Heart left ventricle (tissue), 13 donors: ENCODE measurements around the gene DDX31.

Source experiments
- POLR2A ChIP-seq, 2 donors: fragments of 450-650 bp; IDR thresholded peaks; one replicate each; pipeline ENCODE4 v1.6.1; 2017; ENCODE audit warnings: antibody characterized with exemption in 2 of 2, mild to moderate bottlenecking in 2 of 2, moderate library complexity in 2 of 2
- TF ChIP-seq, protein P1 (sequence below), 12 donors: fragments of 200-600 bp; sonication (generic) in 4 of 12; IDR thresholded peaks; one replicate each; pipeline versions ENCODE4 v1.5.0 to v1.8.0; 2018 to 2022; ENCODE audit warnings: antibody characterized with exemption in 12 of 12, mild to moderate bottlenecking in 5 of 12
- donor health status: ischemic (EF 13 %, LVEDD 7.1; RV severe dilation, severe dysfunction).
- donor health status: DM: no; HTN: yes; CAD: no.
- donor health status: DM: no; HTN: no; CAD: no.
- donor health status: ischemic (EF 25% LVEDD 6.9; RV normal size, moderate dysfunction).
- donor health status: ischemic (EF 25% LVEDD 5.7; RV mildly dilated, moderate dysfunction).
- donor health status: ischemic (EF 35%, LVEDD 5.7; RV mildly dilated, moderate dysfunction).
- donor health status: nonischemic (EF 11% LVEDD 7.7; RV severe dilation, severe dysfunction).
- donor health status: DM: yes; HTN: yes; CAD: no.
- donor health status: PGD.
- donor health status: ischemic (EF 29% LVEDD 5.4; RV normal size, mild dysfunction).
- donor health status: nonischemic (EF 23%, LVEDD 6.1; RV moderate dilation, normal function).

DNA sequence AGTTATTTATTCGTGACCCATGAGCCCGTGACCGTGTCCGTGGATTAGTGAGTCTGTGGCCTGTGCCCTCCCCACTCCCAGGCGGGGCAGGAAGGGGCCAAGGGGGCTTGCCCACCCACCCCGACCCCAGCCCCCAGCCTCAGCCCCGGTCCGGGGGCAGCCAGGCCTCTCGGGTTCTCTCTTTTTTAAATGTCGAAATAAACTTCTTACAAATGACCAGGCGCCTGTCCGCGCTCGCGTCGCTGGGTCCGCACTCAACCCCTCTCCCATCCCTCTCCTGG is 79.8 kb downstream of the DDX31 start:
- TF ChIP-seq, protein P1, sequence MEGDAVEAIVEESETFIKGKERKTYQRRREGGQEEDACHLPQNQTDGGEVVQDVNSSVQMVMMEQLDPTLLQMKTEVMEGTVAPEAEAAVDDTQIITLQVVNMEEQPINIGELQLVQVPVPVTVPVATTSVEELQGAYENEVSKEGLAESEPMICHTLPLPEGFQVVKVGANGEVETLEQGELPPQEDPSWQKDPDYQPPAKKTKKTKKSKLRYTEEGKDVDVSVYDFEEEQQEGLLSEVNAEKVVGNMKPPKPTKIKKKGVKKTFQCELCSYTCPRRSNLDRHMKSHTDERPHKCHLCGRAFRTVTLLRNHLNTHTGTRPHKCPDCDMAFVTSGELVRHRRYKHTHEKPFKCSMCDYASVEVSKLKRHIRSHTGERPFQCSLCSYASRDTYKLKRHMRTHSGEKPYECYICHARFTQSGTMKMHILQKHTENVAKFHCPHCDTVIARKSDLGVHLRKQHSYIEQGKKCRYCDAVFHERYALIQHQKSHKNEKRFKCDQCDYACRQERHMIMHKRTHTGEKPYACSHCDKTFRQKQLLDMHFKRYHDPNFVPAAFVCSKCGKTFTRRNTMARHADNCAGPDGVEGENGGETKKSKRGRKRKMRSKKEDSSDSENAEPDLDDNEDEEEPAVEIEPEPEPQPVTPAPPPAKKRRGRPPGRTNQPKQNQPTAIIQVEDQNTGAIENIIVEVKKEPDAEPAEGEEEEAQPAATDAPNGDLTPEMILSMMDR (IDR thresholded peaks at IDR 0.05) = no peak
- no peak for TF ChIP-seq POLR2A (IDR thresholded peaks at IDR 0.05)
